Measurements from ENCODE around the gene POTEE. TPM values are rescaled to one million over a fixed set of nuclear protein-coding genes. Genes with fewer than 3 reads are reported as not detected.
A peak's percentile ranks its signal among the peaks of the same experiment; 100 is the strongest.
"Not testable (repeated sequence)": the region's sequence is repeated elsewhere in the genome, so short reads cannot be mapped to it uniquely, and the experiment has no call there.

The POTEE gene
- 0.09 TPM for total RNA-seq
- polyA plus RNA-seq (ENCODE audit: insufficient read depth, low read depth, low replicate concordance), result not detected
- long read RNA-seq, donor 1, result 0 reads
- long read RNA-seq, donor 2, result 0 reads
- long read RNA-seq, donor 3, result 0 reads
- long read RNA-seq, donor 4, result 0 reads
- long read RNA-seq, donor 5, result 0 reads
- long read RNA-seq, donor 6, result 0 reads
- long read RNA-seq, donor 7, result 0 reads
- long read RNA-seq, donor 8, result 0 reads
- long read RNA-seq, donor 9, result 0 reads
- long read RNA-seq, donor 10, result 0 reads

DNA sequence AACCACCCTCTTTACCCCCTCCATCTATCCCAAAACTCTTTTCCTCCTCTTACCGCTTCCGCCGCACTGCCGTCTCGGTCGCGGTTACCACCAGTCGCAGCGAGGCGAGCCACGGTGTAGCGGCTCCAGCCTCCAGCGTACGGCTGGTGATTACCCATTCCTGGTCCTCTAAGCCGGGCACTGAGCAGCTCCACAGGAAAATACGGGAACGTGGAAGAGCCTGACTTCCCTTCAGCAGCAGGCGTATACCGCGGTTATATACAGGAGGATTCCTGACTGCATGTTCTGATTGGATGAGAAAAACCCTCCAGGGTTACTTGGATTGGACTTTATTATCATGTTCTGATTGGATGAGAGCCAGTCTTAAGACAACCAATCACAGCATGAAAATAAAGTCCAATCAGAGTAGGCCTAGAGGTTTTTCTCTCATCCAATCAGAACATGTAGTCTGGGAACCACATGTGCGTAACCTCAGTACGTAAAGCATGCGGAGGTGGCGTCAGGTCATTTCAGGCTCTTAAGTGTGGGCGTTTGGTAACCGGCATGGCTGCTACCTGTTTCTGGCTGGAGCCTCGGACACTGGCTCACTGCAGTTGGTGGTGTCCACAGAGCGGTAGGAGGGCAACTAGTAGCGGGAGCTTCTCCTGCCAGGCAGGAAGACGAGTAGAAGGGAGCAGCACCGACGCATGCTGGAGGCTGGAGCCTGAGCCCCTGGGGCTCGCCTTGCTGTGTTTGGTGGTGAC is at the start of gene POTEE:
Gene POTEE, plus strand, starts transcription at position 507 of the 743 bp plus-strand sequence. CDS start 8,867 bp downstream, outside the sequence.
- DNase-seq; H3K9ac ChIP-seq (ENCODE audit: low read length in 3 of 3); H3K4me3 ChIP-seq (ENCODE audit: low read length in 3 of 3); H3K9me3 ChIP-seq (ENCODE audit: control insufficient read depth in 2 of 3, insufficient read depth in 1 of 3, low read length in 3 of 3); FAIRE-seq; H3K27ac ChIP-seq (ENCODE audit: low read depth in 2 of 2, low read length in 2 of 2); intact Hi-C loops (cut with DNase I); H3K36me3 ChIP-seq (ENCODE audit: control insufficient read depth in 2 of 3, insufficient read depth in 3 of 3, low read length in 3 of 3); H3K4me1 ChIP-seq (ENCODE audit: control insufficient read depth in 2 of 3, insufficient read depth in 2 of 3, low read depth in 1 of 3, low read length in 3 of 3); H3K27me3 ChIP-seq (ENCODE audit: control insufficient read depth, insufficient read depth, low read length): not testable (repeated sequence)

- H3K27me3 ChIP-seq (ENCODE audit: control insufficient read depth, insufficient read depth, low read length); H3K36me3 ChIP-seq (ENCODE audit: control insufficient read depth in 2 of 3, insufficient read depth in 3 of 3, low read length in 3 of 3); DNase-seq; intact Hi-C loops (cut with DNase I); H3K27ac ChIP-seq (ENCODE audit: low read depth in 2 of 2, low read length in 2 of 2); H3K4me1 ChIP-seq (ENCODE audit: control insufficient read depth in 2 of 3, insufficient read depth in 2 of 3, low read depth in 1 of 3, low read length in 3 of 3); H3K9me3 ChIP-seq (ENCODE audit: control insufficient read depth in 2 of 3, insufficient read depth in 1 of 3, low read length in 3 of 3); H3K4me3 ChIP-seq (ENCODE audit: low read length in 3 of 3); FAIRE-seq; H3K9ac ChIP-seq (ENCODE audit: low read length in 3 of 3): not testable (repeated sequence)
Measured at GRCh38 chr2:131165562-131165961, 43.8 kb upstream of the POTEE start.

DNA sequence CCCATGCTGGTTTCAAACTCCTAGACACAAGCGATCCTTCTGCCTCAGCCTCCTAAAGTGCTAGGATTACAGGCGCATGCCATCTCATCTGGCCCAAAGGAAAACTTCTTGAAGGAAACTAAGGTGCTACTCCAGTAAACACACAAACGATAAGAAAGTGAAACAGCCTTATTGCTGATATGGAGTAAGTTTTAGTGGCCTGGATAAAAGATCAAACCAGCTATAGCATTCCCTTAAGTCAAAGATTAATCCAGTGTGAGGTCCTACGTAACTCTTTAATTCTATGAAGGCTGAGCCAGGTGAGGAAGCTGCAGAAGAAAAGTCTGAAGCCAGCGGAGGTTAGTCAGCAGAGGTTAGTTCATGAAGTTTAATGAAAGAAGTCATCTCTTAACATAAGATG is 40.8 kb upstream of the POTEE start:
- Histone ChIP-seq H3K4me3 (ENCODE audit: low read length in 3 of 3) (no peak overlapping the region), H3K27ac (ENCODE audit: low read depth in 2 of 2, low read length in 2 of 2) (no peak overlapping the region), H3K9me3 (ENCODE audit: control insufficient read depth in 2 of 3, insufficient read depth in 1 of 3, low read length in 3 of 3) (no peaks in the 10 kb centered on the region), H3K27me3 (ENCODE audit: control insufficient read depth, insufficient read depth, low read length) (no peaks in the 10 kb centered on the region), H3K36me3 (ENCODE audit: control insufficient read depth in 2 of 3, insufficient read depth in 3 of 3, low read length in 3 of 3) (no peaks in the 10 kb centered on the region), H3K9ac (ENCODE audit: low read length in 3 of 3) (no peak overlapping the region), H3K4me1 (ENCODE audit: control insufficient read depth in 2 of 3, insufficient read depth in 2 of 3, low read depth in 1 of 3, low read length in 3 of 3) (no peaks in the 10 kb centered on the region)
- no peak for TF ChIP-seq CTCF (IDR thresholded peaks at IDR 0.05; ENCODE audit: borderline replicate concordance, extremely low read depth, insufficient read depth)
- DNase-seq (no peak), FAIRE-seq (no peak)
- intact Hi-C loops (cut with DNase I), result no loop called here

DNA sequence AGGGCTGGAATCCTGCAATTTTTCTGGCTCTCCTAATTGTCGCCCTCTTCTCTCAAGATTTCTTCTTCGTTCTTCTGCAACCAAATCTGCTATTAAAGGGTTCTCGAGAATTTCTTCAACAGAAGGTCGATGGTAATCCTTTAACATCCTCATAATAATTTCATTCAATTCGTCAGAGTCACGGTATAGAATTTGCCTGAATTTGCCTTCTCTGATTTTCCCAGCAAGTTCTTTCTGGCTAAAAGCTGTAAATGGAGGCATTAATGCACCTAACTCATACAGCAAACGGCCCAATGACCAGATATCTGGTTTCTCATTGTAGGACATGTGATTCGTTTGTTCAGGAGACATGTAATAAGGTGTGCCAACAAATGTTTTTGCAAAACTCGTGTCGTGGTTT is 31.3 kb upstream of the POTEE start:
- H3K9ac ChIP-seq (ENCODE audit: low read length in 3 of 3); FAIRE-seq; intact Hi-C loops (cut with DNase I); H3K36me3 ChIP-seq (ENCODE audit: control insufficient read depth in 2 of 3, insufficient read depth in 3 of 3, low read length in 3 of 3); H3K27ac ChIP-seq (ENCODE audit: low read depth in 2 of 2, low read length in 2 of 2); H3K4me3 ChIP-seq (ENCODE audit: low read length in 3 of 3); H3K27me3 ChIP-seq (ENCODE audit: control insufficient read depth, insufficient read depth, low read length); H3K9me3 ChIP-seq (ENCODE audit: control insufficient read depth in 2 of 3, insufficient read depth in 1 of 3, low read length in 3 of 3); H3K4me1 ChIP-seq (ENCODE audit: control insufficient read depth in 2 of 3, insufficient read depth in 2 of 3, low read depth in 1 of 3, low read length in 3 of 3); DNase-seq: not testable (repeated sequence)

GRCh38 chr2:131178721-131179418 is 30.5 kb upstream of the POTEE start:
- H3K9me3 ChIP-seq (ENCODE audit: control insufficient read depth in 2 of 3, insufficient read depth in 1 of 3, low read length in 3 of 3); H3K27ac ChIP-seq (ENCODE audit: low read depth in 2 of 2, low read length in 2 of 2); H3K27me3 ChIP-seq (ENCODE audit: control insufficient read depth, insufficient read depth, low read length); H3K4me1 ChIP-seq (ENCODE audit: control insufficient read depth in 2 of 3, insufficient read depth in 2 of 3, low read depth in 1 of 3, low read length in 3 of 3); H3K36me3 ChIP-seq (ENCODE audit: control insufficient read depth in 2 of 3, insufficient read depth in 3 of 3, low read length in 3 of 3); FAIRE-seq; H3K4me3 ChIP-seq (ENCODE audit: low read length in 3 of 3); H3K9ac ChIP-seq (ENCODE audit: low read length in 3 of 3); intact Hi-C loops (cut with DNase I): not testable (repeated sequence)
- peak in 2 of 5 donors; percentile 12 to 21 for DNase-seq

DNA sequence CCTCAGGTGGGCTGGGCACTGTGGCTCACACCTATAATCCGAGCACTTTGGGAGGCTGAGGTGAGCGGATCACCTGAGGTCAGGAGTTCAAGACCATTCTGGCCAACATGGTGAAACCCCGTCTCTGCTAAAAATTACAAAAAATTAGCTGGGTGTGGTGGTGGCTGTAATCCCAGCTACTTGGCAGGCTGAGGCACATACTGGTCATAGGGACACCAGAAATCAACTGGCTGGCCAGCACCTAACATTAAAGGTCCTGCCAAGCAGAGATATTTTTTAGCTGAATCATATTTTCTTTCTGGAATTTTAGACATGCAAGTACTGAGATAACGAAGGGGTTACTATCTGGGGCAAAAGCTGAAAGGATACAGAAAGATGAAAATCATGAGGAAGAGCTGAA is 27.9 kb upstream of the POTEE start:
- H3K4me3 ChIP-seq (ENCODE audit: low read length in 3 of 3); H3K27ac ChIP-seq (ENCODE audit: low read depth in 2 of 2, low read length in 2 of 2); H3K27me3 ChIP-seq (ENCODE audit: control insufficient read depth, insufficient read depth, low read length); H3K4me1 ChIP-seq (ENCODE audit: control insufficient read depth in 2 of 3, insufficient read depth in 2 of 3, low read depth in 1 of 3, low read length in 3 of 3); DNase-seq; intact Hi-C loops (cut with DNase I); H3K9me3 ChIP-seq (ENCODE audit: control insufficient read depth in 2 of 3, insufficient read depth in 1 of 3, low read length in 3 of 3); H3K36me3 ChIP-seq (ENCODE audit: control insufficient read depth in 2 of 3, insufficient read depth in 3 of 3, low read length in 3 of 3); H3K9ac ChIP-seq (ENCODE audit: low read length in 3 of 3); FAIRE-seq: not testable (repeated sequence)

GRCh38 chr2:131193421-131193820 is 15.9 kb upstream of the POTEE start:
- H3K4me3 ChIP-seq (ENCODE audit: low read length in 3 of 3); H3K4me1 ChIP-seq (ENCODE audit: control insufficient read depth in 2 of 3, insufficient read depth in 2 of 3, low read depth in 1 of 3, low read length in 3 of 3); H3K36me3 ChIP-seq (ENCODE audit: control insufficient read depth in 2 of 3, insufficient read depth in 3 of 3, low read length in 3 of 3); FAIRE-seq; H3K9me3 ChIP-seq (ENCODE audit: control insufficient read depth in 2 of 3, insufficient read depth in 1 of 3, low read length in 3 of 3); DNase-seq; H3K9ac ChIP-seq (ENCODE audit: low read length in 3 of 3); H3K27ac ChIP-seq (ENCODE audit: low read depth in 2 of 2, low read length in 2 of 2); intact Hi-C loops (cut with DNase I); H3K27me3 ChIP-seq (ENCODE audit: control insufficient read depth, insufficient read depth, low read length): not testable (repeated sequence)
